Stimulated activated CD4-positive, alpha-beta T cell treated with anti-CD3 and anti-CD28 coated beads, Interleukin-4, amount 100 ng/mL, for 24 hours (primary cell): ENCODE measurements around the gene SH3BP2.
"Not testable (repeated sequence)": the region's sequence is repeated elsewhere in the genome, so short reads cannot be mapped to it uniquely, and the experiment has no call there.

Experiments
- DNase-seq: peaks from one replicate; pipeline ENCODE4 v3.0.0-alpha.2; 2020

The SH3BP2 gene

GRCh38 chr4:2792711-2793585 lies at the start of gene SH3BP2:
Gene SH3BP2 (plus strand): TSS chr4:2793085. CDS start chr4:2820618, 27,533 bp downstream.
- peak; percentile 58 for DNase-seq

- DNase-seq: no peak
Measured at GRCh38 chr4:2743518-2744445, 49.1 kb upstream of the SH3BP2 start.

GRCh38 chr4:2744576-2745270 lies 48.2 kb upstream of the SH3BP2 start:
- no peak for DNase-seq

- DNase-seq: no peak
Measured at GRCh38 chr4:2745516-2745915, 47.4 kb upstream of the SH3BP2 start.

- DNase-seq: peak; percentile 96
Measured at GRCh38 chr4:2745981-2746806, 46.7 kb upstream of the SH3BP2 start.

- DNase-seq: no peak
Measured at GRCh38 chr4:2746891-2747695, 45.8 kb upstream of the SH3BP2 start.

- DNase-seq: no peak
Measured at GRCh38 chr4:2750719-2751605, 41.9 kb upstream of the SH3BP2 start.

- DNase-seq: no peak
Measured at GRCh38 chr4:2753436-2753835, 39.4 kb upstream of the SH3BP2 start.

GRCh38 chr4:2754848-2755819 lies 37.8 kb upstream of the SH3BP2 start:
- DNase-seq: no peak

- peak; percentile 75 for DNase-seq
Measured at GRCh38 chr4:2755821-2756690, 36.8 kb upstream of the SH3BP2 start, which contains the start of gene TNIP2. Gene TNIP2 (minus strand): TSS chr4:2756336. CDS start chr4:2756289, 47 bp downstream.

- no peak for DNase-seq
Measured at GRCh38 chr4:2756691-2757350, 36.1 kb upstream of the SH3BP2 start.

GRCh38 chr4:2757426-2757825 lies 35.5 kb upstream of the SH3BP2 start:
- DNase-seq: no peak

GRCh38 chr4:2761035-2761923 lies 31.6 kb upstream of the SH3BP2 start:
- DNase-seq: no peak

GRCh38 chr4:2762048-2762447 lies 30.8 kb upstream of the SH3BP2 start:
- no peak for DNase-seq

- not testable (repeated sequence) for DNase-seq
Measured at GRCh38 chr4:2762486-2763370, 30.2 kb upstream of the SH3BP2 start.
